Mammary epithelial cell (primary cell): Measurements from ENCODE around the gene LARGE1.

Experiments
- CTCF ChIP-seq, 2 donors: IDR thresholded peaks in 1 of 2; conservative IDR thresholded peaks in 1 of 2; 2 replicates each; pipeline ENCODE4 v1.5.1; 2011 to 2012; ENCODE audit warnings: inconsistent platforms in 2 of 2, low read length in 2 of 2, mild to moderate bottlenecking in 2 of 2, control low read depth in 1 of 2, low read depth in 1 of 2; ENCODE audit not compliant: insufficient read depth in 1 of 2; ENCODE audit errors: extremely low read depth in 1 of 2
- EZH2 ChIP-seq: IDR thresholded peaks from 2 replicates; pipeline ENCODE4 v1.6.1; 2012; ENCODE audit warnings: low read length, inconsistent platforms, borderline replicate concordance

GRCh38 chr22:33819743-33820142, 100.5 kb downstream of the LARGE1 start:
- TF ChIP-seq CTCF (conservative IDR thresholded peaks at IDR 0.05 in 1 of 2, IDR thresholded peaks at IDR 0.05 in 1 of 2; ENCODE audit: extremely low read depth in 1 of 2, insufficient read depth in 1 of 2, low read depth in 1 of 2, low read length in 2 of 2) (no peak), EZH2 (no peak)
